ENCODE data around the gene MMAA.

Gene MMAA

DNA sequence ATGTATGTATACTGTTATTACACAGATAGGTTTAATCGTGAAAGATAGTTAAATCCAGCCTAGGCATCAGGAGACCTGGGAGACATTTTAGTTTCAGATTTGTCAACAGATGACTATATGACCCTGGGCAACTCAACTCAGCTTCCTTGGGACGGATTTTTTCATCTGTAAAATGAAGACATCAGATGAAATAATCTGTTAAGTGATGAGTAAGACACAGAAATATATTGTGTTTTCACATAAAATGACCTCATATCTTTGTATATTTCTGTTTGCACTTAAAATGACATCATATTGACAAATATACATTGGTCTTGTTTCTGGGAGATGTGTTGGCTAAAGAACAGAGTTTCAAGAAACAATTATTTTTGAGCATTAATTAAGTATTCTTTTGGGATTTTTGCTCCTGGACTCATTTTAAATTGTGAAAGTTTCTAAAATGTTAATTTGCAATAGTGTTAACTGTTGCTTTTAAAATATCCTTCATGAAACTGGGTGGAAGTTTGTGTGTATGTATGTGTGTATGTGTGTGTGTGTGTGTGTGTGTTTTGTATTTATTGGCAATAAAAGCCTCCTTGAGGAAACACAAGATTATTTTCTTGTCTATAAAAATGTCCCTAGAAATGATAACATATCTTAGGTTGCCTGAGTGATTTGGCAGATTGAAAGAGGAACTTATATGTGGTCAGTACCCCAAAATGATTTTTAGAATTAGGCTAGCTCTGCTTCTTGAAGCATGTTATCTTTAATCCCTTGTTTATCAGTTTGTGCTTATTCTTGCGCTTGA, 29.1 kb upstream of the MMAA start:
- no peak for TF ChIP-seq SIN3A (IDR thresholded peaks at IDR 0.05; ENCODE audit: borderline replicate concordance, insufficient read depth, low read length)
- TF ChIP-seq FOXP2 (optimal IDR thresholded peaks at IDR 0.05; ENCODE audit: borderline replicate concordance, extremely low read depth, extremely low read length, insufficient read depth), result no peak
- TF ChIP-seq TAF1 (IDR thresholded peaks at IDR 0.05; ENCODE audit: borderline replicate concordance, insufficient read depth, low read length), result no peak
- TF ChIP-seq, protein P1, sequence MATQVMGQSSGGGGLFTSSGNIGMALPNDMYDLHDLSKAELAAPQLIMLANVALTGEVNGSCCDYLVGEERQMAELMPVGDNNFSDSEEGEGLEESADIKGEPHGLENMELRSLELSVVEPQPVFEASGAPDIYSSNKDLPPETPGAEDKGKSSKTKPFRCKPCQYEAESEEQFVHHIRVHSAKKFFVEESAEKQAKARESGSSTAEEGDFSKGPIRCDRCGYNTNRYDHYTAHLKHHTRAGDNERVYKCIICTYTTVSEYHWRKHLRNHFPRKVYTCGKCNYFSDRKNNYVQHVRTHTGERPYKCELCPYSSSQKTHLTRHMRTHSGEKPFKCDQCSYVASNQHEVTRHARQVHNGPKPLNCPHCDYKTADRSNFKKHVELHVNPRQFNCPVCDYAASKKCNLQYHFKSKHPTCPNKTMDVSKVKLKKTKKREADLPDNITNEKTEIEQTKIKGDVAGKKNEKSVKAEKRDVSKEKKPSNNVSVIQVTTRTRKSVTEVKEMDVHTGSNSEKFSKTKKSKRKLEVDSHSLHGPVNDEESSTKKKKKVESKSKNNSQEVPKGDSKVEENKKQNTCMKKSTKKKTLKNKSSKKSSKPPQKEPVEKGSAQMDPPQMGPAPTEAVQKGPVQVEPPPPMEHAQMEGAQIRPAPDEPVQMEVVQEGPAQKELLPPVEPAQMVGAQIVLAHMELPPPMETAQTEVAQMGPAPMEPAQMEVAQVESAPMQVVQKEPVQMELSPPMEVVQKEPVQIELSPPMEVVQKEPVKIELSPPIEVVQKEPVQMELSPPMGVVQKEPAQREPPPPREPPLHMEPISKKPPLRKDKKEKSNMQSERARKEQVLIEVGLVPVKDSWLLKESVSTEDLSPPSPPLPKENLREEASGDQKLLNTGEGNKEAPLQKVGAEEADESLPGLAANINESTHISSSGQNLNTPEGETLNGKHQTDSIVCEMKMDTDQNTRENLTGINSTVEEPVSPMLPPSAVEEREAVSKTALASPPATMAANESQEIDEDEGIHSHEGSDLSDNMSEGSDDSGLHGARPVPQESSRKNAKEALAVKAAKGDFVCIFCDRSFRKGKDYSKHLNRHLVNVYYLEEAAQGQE (IDR thresholded peaks at IDR 0.05; ENCODE audit: insufficient read depth in 1 of 2, low read depth in 2 of 2, low read length in 2 of 2), result no peak
- no peak for TF ChIP-seq POLR2AphosphoS5 (IDR thresholded peaks at IDR 0.05; ENCODE audit: low read depth, low read length)

DNA sequence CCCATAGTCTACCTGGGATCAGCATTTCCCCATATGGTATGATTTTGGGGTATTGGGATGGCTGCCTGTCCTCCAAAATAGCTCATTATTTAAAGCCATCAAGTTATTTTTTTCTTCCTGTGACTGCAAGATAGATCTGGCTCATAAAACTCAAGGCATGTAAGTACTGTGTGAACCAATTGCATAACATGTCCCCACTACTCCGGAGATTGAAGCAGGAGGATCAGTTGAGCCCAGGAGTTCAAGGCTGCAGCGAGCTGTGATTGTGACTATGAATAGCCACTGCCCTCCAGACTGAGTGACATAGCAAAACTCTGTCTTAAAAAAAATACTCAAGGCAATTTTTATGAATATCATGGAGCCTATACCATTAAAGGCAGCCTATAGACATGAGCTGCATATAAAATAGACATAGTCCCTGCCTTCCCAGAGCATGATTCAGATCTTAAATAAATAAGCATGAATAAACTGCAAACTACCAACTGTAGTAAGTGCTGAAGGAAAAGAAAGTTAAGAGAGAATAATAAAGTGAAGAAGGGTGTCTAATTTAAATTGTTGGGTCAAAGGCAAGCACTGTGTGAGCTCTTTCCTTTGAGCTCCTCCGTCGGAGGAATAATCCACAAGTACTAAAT, 16.9 kb upstream of the MMAA start:
- TF ChIP-seq TAF1 (IDR thresholded peaks at IDR 0.05; ENCODE audit: borderline replicate concordance, insufficient read depth, low read length) (no peak), SIN3A (IDR thresholded peaks at IDR 0.05; ENCODE audit: borderline replicate concordance, insufficient read depth, low read length) (no peak), POLR2AphosphoS5 (IDR thresholded peaks at IDR 0.05; ENCODE audit: low read depth, low read length) (no peak), FOXP2 (optimal IDR thresholded peaks at IDR 0.05; ENCODE audit: borderline replicate concordance, extremely low read depth, extremely low read length, insufficient read depth) (no peak)
- TF ChIP-seq, protein P1 (IDR thresholded peaks at IDR 0.05; ENCODE audit: insufficient read depth in 1 of 2, low read depth in 2 of 2, low read length in 2 of 2), result no peak

DNA sequence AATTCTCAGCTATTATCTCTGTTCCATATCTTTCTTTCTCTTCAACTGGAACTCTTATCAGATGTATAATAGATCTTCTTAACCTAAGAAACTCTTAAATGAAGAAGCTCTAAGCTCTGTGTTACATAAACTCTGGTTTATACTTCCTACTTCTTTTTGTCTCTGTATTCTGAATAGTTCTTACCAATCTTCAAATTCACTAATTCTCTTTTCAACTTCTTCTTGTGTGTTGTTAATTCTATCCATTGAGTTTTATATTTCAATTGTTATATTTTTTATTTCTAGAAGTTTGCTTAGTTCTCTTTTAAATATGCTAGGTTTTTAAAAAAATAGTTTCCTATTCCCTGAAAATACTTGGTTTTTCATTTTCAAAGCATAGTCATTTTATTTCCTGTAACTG, 13.2 kb upstream of the MMAA start:
- no peak for TF ChIP-seq FOXP2 (optimal IDR thresholded peaks at IDR 0.05; ENCODE audit: borderline replicate concordance, extremely low read depth, extremely low read length, insufficient read depth)
- TF ChIP-seq POLR2AphosphoS5 (IDR thresholded peaks at IDR 0.05; ENCODE audit: low read depth, low read length), result no peak
- TF ChIP-seq, protein P1 (IDR thresholded peaks at IDR 0.05; ENCODE audit: insufficient read depth in 1 of 2, low read depth in 2 of 2, low read length in 2 of 2), result no peak
- no peak for TF ChIP-seq SIN3A (IDR thresholded peaks at IDR 0.05; ENCODE audit: borderline replicate concordance, insufficient read depth, low read length)
- no peak for TF ChIP-seq TAF1 (IDR thresholded peaks at IDR 0.05; ENCODE audit: borderline replicate concordance, insufficient read depth, low read length)

DNA sequence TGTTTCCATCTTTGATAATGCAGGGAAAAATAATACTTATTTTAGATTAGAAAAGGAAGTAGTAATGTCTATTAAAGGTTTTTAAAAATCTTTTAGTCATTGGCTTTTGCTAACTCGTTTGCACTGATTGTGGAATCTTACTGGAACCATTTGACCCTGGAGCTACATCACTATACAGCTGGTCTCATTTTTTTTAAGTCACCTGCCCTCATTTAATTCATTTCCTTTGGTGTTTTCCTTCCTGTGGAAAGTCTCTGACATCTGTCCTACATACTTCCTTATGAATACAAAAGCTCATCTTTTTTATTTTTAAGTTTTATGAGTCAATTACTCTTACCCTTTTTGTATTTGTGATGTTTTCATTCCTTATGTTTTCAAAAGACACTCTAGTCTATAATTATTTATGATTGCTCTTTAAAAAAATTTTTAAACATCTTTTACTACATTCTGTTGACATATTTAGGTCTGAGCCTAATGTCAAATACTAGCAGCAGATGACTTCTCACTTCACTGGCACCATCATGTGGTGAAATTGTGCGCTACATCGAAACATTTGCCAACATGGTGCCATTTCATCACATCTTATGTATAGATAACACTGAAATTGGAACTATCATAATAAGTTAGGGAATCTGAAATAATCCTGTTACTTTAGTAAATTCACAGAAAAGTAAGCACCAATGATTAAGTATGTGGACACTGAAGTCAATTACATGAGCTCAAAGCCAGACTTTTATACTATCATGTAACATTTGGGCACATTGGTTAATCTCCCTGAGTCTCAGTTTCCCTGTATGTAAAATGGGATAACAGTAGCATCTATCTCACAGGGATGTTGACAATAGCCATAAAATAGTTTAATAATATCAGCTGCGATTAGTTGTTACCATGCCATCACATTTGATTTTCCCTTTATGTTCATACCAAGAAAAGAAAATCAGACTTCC, 9.4 kb upstream of the MMAA start:
- TF ChIP-seq, protein P1 (IDR thresholded peaks at IDR 0.05; ENCODE audit: insufficient read depth in 1 of 2, low read depth in 2 of 2, low read length in 2 of 2), result no peak
- TF ChIP-seq TAF1 (IDR thresholded peaks at IDR 0.05; ENCODE audit: borderline replicate concordance, insufficient read depth, low read length) (no peak), SIN3A (IDR thresholded peaks at IDR 0.05; ENCODE audit: borderline replicate concordance, insufficient read depth, low read length) (no peak), POLR2AphosphoS5 (IDR thresholded peaks at IDR 0.05; ENCODE audit: low read depth, low read length) (no peak), FOXP2 (optimal IDR thresholded peaks at IDR 0.05; ENCODE audit: borderline replicate concordance, extremely low read depth, extremely low read length, insufficient read depth) (no peak)
